Activated CD4-positive, alpha-beta memory T cell treated with anti-CD3 and anti-CD28 coated beads for 36 hours (primary cell): ENCODE data around the gene PLEKHJ1. TPM values are rescaled to one million over a fixed set of nuclear protein-coding genes. Genes with fewer than 3 reads are reported as not detected.
A peak's percentile ranks its signal among the peaks of the same experiment; 100 is the strongest.
"Not testable (repeated sequence)": the region's sequence is repeated elsewhere in the genome, so short reads cannot be mapped to it uniquely, and the experiment has no call there.

Experiments
- CTCF ChIA-PET: fragments of 350-600 bp; sonication (Branson Sonifier 250); formaldehyde crosslinking; loops from one replicate; lab custom pipeline; 2021; ENCODE audit warnings: antibody characterized with exemption, inconsistent platforms; lab: Charles Lee
- POLR2A ChIA-PET: fragments of 350-600 bp; sonication (Branson Sonifier 250); formaldehyde crosslinking; loops from one replicate; lab custom pipeline; 2021; ENCODE audit warnings: antibody characterized with exemption; lab: Charles Lee
- DNase-seq: peaks from one replicate; pipeline ENCODE4 v3.0.0-alpha.2; 2020
- H3K27ac Mint-ChIP-seq: one replicate; pipeline ENCODE4 v1.8.0; 2021; ENCODE audit warnings: mixed read lengths
- H3K27me3 Mint-ChIP-seq: one replicate; pipeline ENCODE4 v1.8.0; 2021; ENCODE audit warnings: mixed read lengths
- H3K36me3 Mint-ChIP-seq: one replicate; pipeline ENCODE4 v1.8.0; 2021; ENCODE audit warnings: mixed read lengths
- H3K4me1 Mint-ChIP-seq: one replicate; pipeline ENCODE4 v1.8.0; 2021; ENCODE audit warnings: low read depth, mixed read lengths
- H3K4me3 Mint-ChIP-seq: one replicate; pipeline ENCODE4 v1.8.0; 2021; ENCODE audit warnings: mild to moderate bottlenecking, mixed read lengths
- H3K9me3 Mint-ChIP-seq: one replicate; pipeline ENCODE4 v1.8.0; 2021; ENCODE audit warnings: mixed read lengths
- intact Hi-C: fragments of 100-400 bp; cut with micrococcal nuclease; formaldehyde crosslinking; loops from one replicate; pipeline ENCODE4 v1.15.1; 2023
- total RNA-seq, 2 experiments: library from RNA; stranded (reverse); gene quantifications; one replicate each; pipeline ENCODE4 v1.2.3, GENCODE V29; 2021

PLEKHJ1 gene
- 10 to 100 TPM; 60.8 to 64.0 TPM for total RNA-seq

- H3K4me3 Mint-ChIP-seq, result peak within 1 kb of the TSS; percentile 97
- peaks cover 55% of the 10 kb centered on the region for H3K36me3 Mint-ChIP-seq
- H3K4me1 Mint-ChIP-seq, result peaks cover 59% of the 10 kb centered on the region
- no peaks in the 10 kb centered on the region for H3K9me3 Mint-ChIP-seq
- DNase-seq, result peak; percentile 99
- CTCF ChIA-PET, result interaction anchor here (0.6 to 7.8 kb wide), 6 partner anchors 24 to 105 kb away, joined by 3 to 58 read pairs (median 6); no protein-coding TSS in a partner anchor
- POLR2A ChIA-PET, result interaction anchor here (0.6 to 1.5 kb wide), 8 partner anchors 10 to 220 kb away, joined by 3 to 11 read pairs (median 4); partner anchors contain the start of gene LMNB2
- peaks cover 4% of the 10 kb centered on the region for H3K27me3 Mint-ChIP-seq
- peak within 1 kb of the TSS; percentile 95 for H3K27ac Mint-ChIP-seq
- intact Hi-C loops, result loop anchor here (1.0 to 5.0 kb wide), 8 partner anchors 22 to 191 kb away; partner anchors contain the start of genes AP3D1, DOT1L, LSM7 and SPPL2B
Observed at GRCh38 chr19:2236314-2237050, at the start of gene PLEKHJ1, which contains the start of gene SF3A2. Gene PLEKHJ1 (minus strand): TSS chr19:2236329. CDS start chr19:2236248, 81 bp downstream. Gene SF3A2 (plus strand): TSS chr19:2236824. CDS start chr19:2243419, 6,595 bp downstream.

- ChIA-PET POLR2A (no interaction called here), CTCF (no interaction called here)
- Mint-ChIP-seq H3K27ac (no peak overlapping the region), H3K36me3 (no peaks in the 10 kb centered on the region), H3K4me3 (no peak overlapping the region), H3K27me3 (peaks cover 3% of the 10 kb centered on the region), H3K9me3 (no peaks in the 10 kb centered on the region), H3K4me1 (peaks cover 21% of the 10 kb centered on the region)
- intact Hi-C loops, result no loop called here
- DNase-seq, result no peak
Observed at GRCh38 chr19:2283835-2284507, 47.8 kb upstream of the PLEKHJ1 start.

- no peaks in the 10 kb centered on the region for H3K27me3 Mint-ChIP-seq
- CTCF ChIA-PET, result interaction anchor here (1.2 kb wide), 1 partner anchor 328 kb away, joined by 4 read pairs; no protein-coding TSS in a partner anchor
Observed at GRCh38 chr19:2282862-2283237, 46.7 kb upstream of the PLEKHJ1 start.

GRCh38 chr19:2282062-2282861, 46.1 kb upstream of the PLEKHJ1 start, which contains the start of gene PEAK3:
Gene PEAK3 (minus strand): TSS chr19:2282175. CDS start chr19:2280931, 1,244 bp downstream.
- Mint-ChIP-seq H3K4me1 (peaks cover 15% of the 10 kb centered on the region), H3K27me3 (no peaks in the 10 kb centered on the region), H3K4me3 (peak within 1 kb of the TSS; percentile 32), H3K9me3 (no peaks in the 10 kb centered on the region), H3K36me3 (no peaks in the 10 kb centered on the region), H3K27ac (no peak within 1 kb of the TSS)
- peak; percentile 61 for DNase-seq
- intact Hi-C loops, result no loop called here
- CTCF ChIA-PET, result interaction anchor here (1.2 kb wide), 1 partner anchor 329 kb away, joined by 4 read pairs; no protein-coding TSS in a partner anchor
- POLR2A ChIA-PET, result no interaction called here

More at GRCh38 chr19:2282862-2283237, 46.7 kb upstream of the PLEKHJ1 start:
- POLR2A ChIA-PET, result no interaction called here
- Mint-ChIP-seq H3K27ac (no peak overlapping the region), H3K4me1 (peaks cover 15% of the 10 kb centered on the region), H3K36me3 (no peaks in the 10 kb centered on the region), H3K9me3 (no peaks in the 10 kb centered on the region), H3K4me3 (no peak overlapping the region)
- intact Hi-C loops, result no loop called here
- no peak for DNase-seq

GRCh38 chr19:2281265-2282061, 45.3 kb upstream of the PLEKHJ1 start:
- H3K27me3 Mint-ChIP-seq, CTCF ChIA-PET, H3K9me3 Mint-ChIP-seq, H3K36me3 Mint-ChIP-seq, H3K27ac Mint-ChIP-seq, DNase-seq, POLR2A ChIA-PET, intact Hi-C loops: not testable (repeated sequence)
- Mint-ChIP-seq H3K4me1 (peaks cover 15% of the 10 kb centered on the region), H3K4me3 (peak overlapping the region; percentile 32)

- H3K27me3 Mint-ChIP-seq, result no peaks in the 10 kb centered on the region
- peaks cover 15% of the 10 kb centered on the region for H3K4me1 Mint-ChIP-seq
- DNase-seq, result no peak
- ChIA-PET POLR2A (no interaction called here), CTCF (no interaction called here)
- H3K36me3 Mint-ChIP-seq, result no peaks in the 10 kb centered on the region
- H3K4me3 Mint-ChIP-seq, result no peak overlapping the region
- intact Hi-C loops, result no loop called here
- no peaks in the 10 kb centered on the region for H3K9me3 Mint-ChIP-seq
- no peak overlapping the region for H3K27ac Mint-ChIP-seq
Observed at GRCh38 chr19:2280633-2281264, 44.6 kb upstream of the PLEKHJ1 start.

- Mint-ChIP-seq H3K9me3 (no peaks in the 10 kb centered on the region), H3K4me1 (peaks cover 27% of the 10 kb centered on the region), H3K27me3 (no peaks in the 10 kb centered on the region), H3K36me3 (peaks cover 8% of the 10 kb centered on the region), H3K27ac (no peak overlapping the region), H3K4me3 (no peak overlapping the region)
- ChIA-PET CTCF (no interaction called here), POLR2A (interaction anchor here (0.5 kb wide), 1 partner anchor 77 kb away, joined by 3 read pairs; no protein-coding TSS in a partner anchor)
- no peak for DNase-seq
- intact Hi-C loops, result loop anchor here (5.0 to 10.0 kb wide), 2 partner anchors 244 to 344 kb away; no protein-coding TSS in a partner anchor
Observed at GRCh38 chr19:2278459-2279158, 42.5 kb upstream of the PLEKHJ1 start.

GRCh38 chr19:2277138-2277537, 41.0 kb upstream of the PLEKHJ1 start:
- intact Hi-C loops, result loop anchor here (5.0 to 10.0 kb wide), 2 partner anchors 242 to 345 kb away; no protein-coding TSS in a partner anchor
- no peaks in the 10 kb centered on the region for H3K9me3 Mint-ChIP-seq
- ChIA-PET CTCF (interaction anchor here (0.6 to 0.7 kb wide), 2 partner anchors 14 to 87 kb away, joined by 3 read pairs; no protein-coding TSS in a partner anchor), POLR2A (interaction anchor here (0.6 kb wide), 1 partner anchor 19 kb away, joined by 5 read pairs; no protein-coding TSS in a partner anchor)
- H3K4me3 Mint-ChIP-seq, result no peak overlapping the region
- H3K27ac Mint-ChIP-seq, result no peak overlapping the region
- no peaks in the 10 kb centered on the region for H3K27me3 Mint-ChIP-seq
- peaks cover 17% of the 10 kb centered on the region for H3K36me3 Mint-ChIP-seq
- H3K4me1 Mint-ChIP-seq, result peaks cover 26% of the 10 kb centered on the region
- DNase-seq, result no peak

GRCh38 chr19:2276429-2276986, 40.4 kb upstream of the PLEKHJ1 start:
- Mint-ChIP-seq H3K9me3 (no peaks in the 10 kb centered on the region), H3K27me3 (no peaks in the 10 kb centered on the region), H3K4me3 (no peak overlapping the region), H3K27ac (no peak overlapping the region), H3K4me1 (peaks cover 24% of the 10 kb centered on the region), H3K36me3 (peaks cover 21% of the 10 kb centered on the region)
- intact Hi-C loops, result loop anchor here (5.0 to 10.0 kb wide), 2 partner anchors 242 to 346 kb away; no protein-coding TSS in a partner anchor
- no peak for DNase-seq
- POLR2A ChIA-PET, result interaction anchor here (0.6 kb wide), 1 partner anchor 18 kb away, joined by 5 read pairs; no protein-coding TSS in a partner anchor
- CTCF ChIA-PET, result interaction anchor here (0.5 to 1.5 kb wide), 4 partner anchors 14 to 334 kb away, joined by 3 read pairs; no protein-coding TSS in a partner anchor
